NB4 (cell line): Measurements from ENCODE around the gene ACADS.
A peak's percentile ranks its signal among the peaks of the same experiment; 100 is the strongest.

ENCODE experiments used
- DNase-seq: peaks from one replicate; pipeline ENCODE4 v3.0.0; 2010; ENCODE audit warnings: low read depth
- H3K4me3 ChIP-seq: one replicate; pipeline ENCODE4 v1.5.1; 2011; ENCODE audit warnings: mild to moderate bottlenecking, low read depth, low read length, moderate library complexity
- CTCF ChIP-seq: IDR thresholded peaks from one replicate; pipeline ENCODE4 v1.5.1; 2012; ENCODE audit warnings: low read depth, low read length
- MAX ChIP-seq: IDR thresholded peaks from 2 replicates; pipeline ENCODE4 v1.6.1; 2011; ENCODE audit warnings: low read depth, low read length
- MYC ChIP-seq: IDR thresholded peaks from 2 replicates; pipeline ENCODE4 v1.6.1; 2011; ENCODE audit warnings: low read depth, low read length
- POLR2A ChIP-seq: IDR thresholded peaks from 2 replicates; pipeline ENCODE4 v1.6.1; 2011; ENCODE audit warnings: mild to moderate bottlenecking; ENCODE audit not compliant: insufficient read length; ENCODE audit errors: extremely low read depth

ACADS gene

GRCh38 chr12:120737557-120738251, 12.1 kb downstream of the ACADS start:
- H3K4me3 ChIP-seq, result no peak overlapping the region
- TF ChIP-seq CTCF (no peak), MYC (no peak), MAX (no peak), POLR2A (no peak)
- no peak for DNase-seq

- DNase-seq, result no peak
- H3K4me3 ChIP-seq, result no peak overlapping the region
- TF ChIP-seq MAX (no peak), CTCF (no peak), MYC (no peak), POLR2A (no peak)
Measured at GRCh38 chr12:120738252-120739030, 12.8 kb downstream of the ACADS start.

- TF ChIP-seq MYC, result no peak
- no peak for TF ChIP-seq CTCF
- no peak for TF ChIP-seq MAX
- TF ChIP-seq POLR2A, result no peak
- no peak overlapping the region for H3K4me3 ChIP-seq
- peak; percentile 60 for DNase-seq
Measured at GRCh38 chr12:120739031-120739762, 13.6 kb downstream of the ACADS start.

- H3K4me3 ChIP-seq, result no peak overlapping the region
- no peak for DNase-seq
- TF ChIP-seq MYC, result no peak
- no peak for TF ChIP-seq MAX
- no peak for TF ChIP-seq CTCF
- no peak for TF ChIP-seq POLR2A
Measured at GRCh38 chr12:120739821-120740613, 14.4 kb downstream of the ACADS start.

- no peak for DNase-seq
- TF ChIP-seq POLR2A (no peak), CTCF (no peak), MYC (no peak), MAX (no peak)
- H3K4me3 ChIP-seq, result no peak overlapping the region
Measured at GRCh38 chr12:120740871-120741270, 15.2 kb downstream of the ACADS start.
